ENCODE results near the gene RCVRN. TPM values are rescaled to one million over a fixed set of nuclear protein-coding genes. Genes with fewer than 3 reads are reported as not detected.

Gene RCVRN
- total RNA-seq, 1 experiment from 2014 or later: not detected

GRCh38 chr17:9875441-9875840, 29.6 kb downstream of the RCVRN start:
- Histone ChIP-seq H3K56ac (ENCODE audit: insufficient read length, low read depth, low read length) (no peak overlapping the region), H2BK20ac (ENCODE audit: low read depth, low read length, poor library complexity, severe bottlenecking) (no peak overlapping the region), H3K27ac (ENCODE audit: insufficient read length, low read depth, low read length) (no peak overlapping the region), H3K27me3 (ENCODE audit: insufficient read depth, low read length) (no peaks in the 10 kb centered on the region), H2BK12ac (ENCODE audit: insufficient read length, low read depth, low read length) (no peak overlapping the region), H2BK5ac (ENCODE audit: insufficient read length, low read length) (no peak overlapping the region), H3K23me2 (ENCODE audit: insufficient read length, low read depth, low read length, poor library complexity, severe bottlenecking) (no peaks in the 10 kb centered on the region), H4K91ac (ENCODE audit: insufficient read length, low read depth, low read length) (no peak overlapping the region), H2BK15ac (ENCODE audit: low read depth, low read length) (no peak overlapping the region), H3K4me2 (ENCODE audit: insufficient read depth, insufficient read length, low read length) (no peak overlapping the region), H3K4me1 (ENCODE audit: insufficient read depth, low read length) (no peaks in the 10 kb centered on the region), H3K4ac (ENCODE audit: low read depth, low read length) (no peak overlapping the region), H3K23ac (ENCODE audit: insufficient read length, low read depth, low read length) (no peak overlapping the region), H3K79me2 (ENCODE audit: insufficient read depth, low read length) (no peaks in the 10 kb centered on the region), H3K18ac (ENCODE audit: insufficient read length, low read depth, low read length) (no peak overlapping the region), H3K14ac (ENCODE audit: insufficient read depth, low read length) (no peak overlapping the region), H3K79me1 (ENCODE audit: insufficient read depth, low read depth, low read length, poor library complexity, severe bottlenecking) (no peaks in the 10 kb centered on the region), H4K20me1 (ENCODE audit: control insufficient read depth, insufficient read depth, insufficient read length) (no peaks in the 10 kb centered on the region), H2BK120ac (ENCODE audit: low read depth, low read length, poor library complexity, severe bottlenecking) (no peak overlapping the region), H2AK5ac (ENCODE audit: insufficient read length, low read length) (no peak overlapping the region), H4K8ac (replicated peaks; ENCODE audit: insufficient read length, low read depth, low read length) (no peak overlapping the region), H3K9me3 (ENCODE audit: control insufficient read depth, low read depth, low read length) (no peaks in the 10 kb centered on the region), H2AFZ (ENCODE audit: low read length) (no peak overlapping the region), H4K5ac (ENCODE audit: insufficient read length, low read depth, low read length) (no peak overlapping the region), H3K9ac (ENCODE audit: extremely low read depth, insufficient read length, low read length) (no peak overlapping the region), H3T11ph (ENCODE audit: low read length) (no peak overlapping the region)
- no peaks in the 10 kb centered on the region for H3K9me3 Mint-ChIP-seq
- no peaks in the 10 kb centered on the region for H3K36me3 Mint-ChIP-seq (ENCODE audit: insufficient read depth in 1 of 3, low read depth in 3 of 3)
- no peak for TF ChIP-seq CTCF (conservative IDR thresholded peaks at IDR 0.05)
- H3K27ac Mint-ChIP-seq: no peak overlapping the region
- peak; percentile 38 for DNase-seq
- WGBS (ENCODE audit: extremely low coverage, insufficient read length, low lambda C conversion rate): no CpG with 5 or more reads among the region's 3 CpGs
- peaks cover 11 to 13% of the 10 kb centered on the region in 2 experiments for H3K4me1 Mint-ChIP-seq
- no peak overlapping the region for H3K4me3 Mint-ChIP-seq
- H3K27me3 Mint-ChIP-seq (ENCODE audit: low read depth): no peaks in the 10 kb centered on the region

All from H9 (cell line).